GM18508 (cell line): ENCODE data around the gene LAIR2.
A peak's percentile ranks its signal among the peaks of the same experiment; 100 is the strongest.

Experiments
- ATAC-seq: cut with Tn5 transposase; IDR thresholded peaks from one replicate; pipeline ENCODE4 v1.9.1; 2021; ENCODE audit warnings: moderate number of reproducible peaks; ENCODE audit not compliant: insufficient read depth, unreplicated experiment

The LAIR2 gene

DNA sequence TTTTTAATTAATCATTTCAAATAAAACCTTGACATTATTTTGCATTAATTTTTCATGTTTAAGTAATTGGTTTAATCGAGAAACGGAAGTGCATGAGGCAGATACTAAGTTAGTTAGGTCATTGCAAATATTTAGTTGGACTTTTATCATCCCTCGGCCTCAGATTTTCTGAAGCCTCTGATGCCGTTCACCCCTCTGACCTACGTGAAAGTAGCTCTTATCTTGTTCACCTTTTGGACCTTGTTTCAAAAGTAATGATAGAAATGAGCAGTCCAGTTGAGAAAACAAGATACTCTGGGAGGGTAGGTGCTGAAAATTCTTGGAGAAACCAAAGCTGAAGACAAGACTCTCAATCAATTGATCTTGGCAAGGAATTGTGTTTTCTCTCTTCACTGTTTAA, 23.0 kb downstream of the LAIR2 start:
- no peak for ATAC-seq

DNA sequence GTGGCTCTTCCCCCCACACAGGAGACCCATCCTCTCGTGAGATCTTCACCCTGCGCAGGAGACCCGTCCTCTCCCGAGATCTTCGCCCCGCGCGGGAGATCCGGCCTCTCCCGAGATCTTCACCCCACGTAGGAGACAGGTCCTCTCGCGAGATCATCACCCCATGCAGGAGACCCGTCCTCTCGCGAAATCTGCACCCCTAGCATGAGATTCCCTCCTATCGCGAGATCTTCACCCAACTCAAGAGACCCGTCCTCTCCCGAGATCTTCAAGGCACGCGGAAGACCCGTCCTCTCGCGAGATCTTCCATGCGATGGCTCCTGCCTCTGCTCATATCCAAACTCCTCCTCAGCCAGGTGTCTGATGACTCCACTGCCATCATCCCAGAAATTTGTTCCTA, 24.3 kb downstream of the LAIR2 start:
- ATAC-seq = no peak

DNA sequence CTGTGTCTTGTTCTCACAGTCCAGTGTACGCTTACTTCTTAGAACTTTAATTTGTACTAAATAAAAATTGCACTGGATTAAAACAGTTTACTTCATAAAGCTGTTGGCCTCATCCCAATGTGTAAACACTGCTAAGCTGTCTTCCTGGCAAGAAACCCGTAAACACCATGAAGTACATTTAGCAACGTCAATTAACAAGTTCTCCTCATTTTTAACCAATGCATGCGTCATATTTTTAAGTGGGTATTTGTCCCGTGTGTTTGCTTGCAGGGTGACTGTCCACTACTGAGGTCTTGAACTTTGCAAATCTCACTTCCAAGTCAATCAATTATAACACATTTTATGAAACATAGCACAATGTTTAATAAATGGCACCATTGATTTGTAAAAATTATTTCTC, 28.2 kb downstream of the LAIR2 start:
- ATAC-seq = no peak

DNA sequence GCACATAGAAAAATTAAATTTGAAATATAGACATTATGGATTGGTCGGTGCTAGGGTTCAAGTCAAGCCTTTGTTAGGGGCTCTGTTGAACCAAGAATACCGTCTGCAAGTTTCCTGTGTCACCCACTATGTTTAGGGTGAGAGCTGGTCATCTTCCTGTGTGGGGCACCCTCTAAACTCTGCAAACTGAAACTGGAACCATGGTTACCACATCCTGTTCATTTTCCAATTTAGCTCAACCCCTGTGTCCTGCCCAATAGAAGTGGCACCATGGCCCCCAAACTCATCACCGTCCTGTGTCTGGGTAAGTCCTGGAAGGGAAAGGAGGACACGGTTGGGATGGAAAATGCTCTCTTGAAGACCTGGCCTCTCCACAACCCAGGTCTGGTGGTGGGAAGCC, 29.9 kb downstream of the LAIR2 start:
- ATAC-seq = peak; percentile 71

GRCh38 chr19:54533476-54533875, 30.8 kb downstream of the LAIR2 start:
- no peak for ATAC-seq

DNA sequence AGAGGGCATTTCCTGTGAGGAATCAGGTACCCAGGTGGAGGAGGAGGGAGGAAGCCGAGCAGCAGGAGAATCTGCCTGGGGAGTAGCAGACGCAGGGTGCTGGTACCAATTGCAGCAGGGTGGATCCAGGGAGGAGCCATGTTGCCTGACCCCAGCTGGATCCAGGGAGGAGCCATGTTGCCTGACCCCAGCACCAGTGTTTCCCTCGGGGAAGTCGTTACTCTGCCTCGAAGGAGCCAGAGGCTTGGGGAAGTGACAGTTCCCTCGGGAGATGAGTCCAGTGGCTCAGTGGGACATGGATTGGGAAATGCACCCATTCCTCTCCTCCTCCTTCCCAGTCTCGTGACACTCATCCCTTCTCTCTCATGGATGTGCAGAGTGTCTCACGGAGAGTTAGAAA, 31.5 kb downstream of the LAIR2 start:
- no peak for ATAC-seq

GRCh38 chr19:54535601-54536000, 33.0 kb downstream of the LAIR2 start:
- ATAC-seq = no peak

- ATAC-seq = no peak
Measured at GRCh38 chr19:54536956-54537355, 34.3 kb downstream of the LAIR2 start.

- ATAC-seq = no peak
Measured at GRCh38 chr19:54541712-54542111, 39.1 kb downstream of the LAIR2 start.

GRCh38 chr19:54548806-54549205, 46.2 kb downstream of the LAIR2 start:
- no peak for ATAC-seq

DNA sequence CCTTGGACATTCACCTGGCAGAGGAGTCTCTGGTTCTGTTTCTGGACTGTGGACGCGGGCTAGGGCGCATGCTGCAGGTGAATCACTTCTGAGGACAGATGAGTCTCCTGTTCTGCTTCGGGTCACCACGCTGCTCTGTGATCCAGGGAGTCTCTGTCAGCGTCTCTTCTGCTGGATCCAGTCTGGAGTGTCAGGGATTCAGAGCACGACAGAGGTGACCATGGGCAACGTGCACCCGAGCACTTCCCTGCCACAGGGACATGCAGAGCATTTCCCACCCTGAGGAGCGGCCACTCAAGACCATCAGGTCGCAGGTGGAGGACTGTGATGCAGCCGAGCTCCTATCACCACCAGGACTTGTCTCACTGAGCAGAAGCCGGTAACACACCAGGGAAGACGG, 46.6 kb downstream of the LAIR2 start:
- ATAC-seq = no peak

DNA sequence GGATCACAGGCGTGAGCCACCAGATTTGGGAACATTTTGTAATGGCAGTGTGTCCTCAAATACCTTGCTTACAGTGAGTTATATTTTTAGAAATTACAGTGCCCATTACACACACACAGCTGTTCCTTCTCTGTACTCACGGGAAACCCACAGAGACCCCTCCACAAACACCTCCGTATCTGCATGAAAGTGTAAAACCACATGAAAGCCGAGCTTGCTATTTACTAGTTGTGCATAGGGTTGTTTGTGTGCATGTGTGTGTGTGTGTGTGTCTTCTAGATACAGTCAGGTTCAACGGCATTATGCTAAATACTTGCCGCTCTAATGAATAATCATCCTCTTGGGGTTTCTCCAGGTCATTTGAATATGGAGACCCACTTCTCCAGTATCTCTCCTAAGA, 48.7 kb downstream of the LAIR2 start:
- no peak for ATAC-seq

DNA sequence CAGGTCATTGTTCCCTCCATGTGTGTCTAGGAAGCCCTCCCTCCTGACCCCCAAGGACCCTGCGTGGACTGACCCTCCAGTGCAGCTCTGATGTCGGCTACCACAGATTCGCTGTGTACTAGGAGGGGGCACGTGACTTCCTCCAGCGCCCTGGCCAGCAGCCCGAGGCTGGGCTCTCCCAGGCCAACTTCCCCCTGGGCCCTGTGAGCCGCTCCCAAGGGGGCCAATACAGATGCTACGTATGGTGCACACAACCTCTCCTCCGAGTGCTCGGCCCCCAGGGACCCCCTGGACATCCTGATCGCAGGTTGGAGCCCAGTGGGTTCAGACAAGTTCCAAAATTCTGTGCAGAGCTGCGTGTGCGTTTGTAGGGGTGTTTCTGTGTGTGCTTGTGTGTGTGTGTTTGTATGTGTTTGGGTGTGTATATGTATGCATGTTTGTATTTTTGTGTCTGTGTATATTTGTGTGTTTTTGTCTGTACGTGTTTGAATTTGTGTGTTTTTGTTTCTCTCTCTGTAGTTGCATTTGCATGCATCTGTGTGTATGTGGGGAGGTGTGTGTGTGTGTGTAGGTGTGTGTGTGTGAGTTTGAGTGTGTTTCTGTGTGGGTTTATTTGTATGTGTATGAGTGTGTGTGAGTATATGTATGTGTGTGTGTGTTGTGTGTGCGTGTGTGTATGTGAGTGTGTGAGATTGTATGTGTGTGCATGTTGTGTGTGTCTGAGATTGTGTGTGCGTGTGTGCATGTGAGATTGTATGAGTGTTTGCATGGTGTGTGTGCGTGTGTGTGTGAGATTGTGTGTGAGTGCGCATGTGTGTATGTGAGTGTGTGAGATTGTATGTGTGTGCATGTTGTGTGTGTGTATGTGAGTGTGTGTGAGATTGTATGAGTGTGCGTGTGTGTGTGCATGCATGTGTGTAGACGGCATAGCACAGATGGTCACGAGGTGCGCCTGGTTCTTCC, 49.6 kb downstream of the LAIR2 start:
- no peak for ATAC-seq

- ATAC-seq = no peak
Measured at GRCh38 chr19:54552913-54553310, 50.3 kb downstream of the LAIR2 start.

DNA sequence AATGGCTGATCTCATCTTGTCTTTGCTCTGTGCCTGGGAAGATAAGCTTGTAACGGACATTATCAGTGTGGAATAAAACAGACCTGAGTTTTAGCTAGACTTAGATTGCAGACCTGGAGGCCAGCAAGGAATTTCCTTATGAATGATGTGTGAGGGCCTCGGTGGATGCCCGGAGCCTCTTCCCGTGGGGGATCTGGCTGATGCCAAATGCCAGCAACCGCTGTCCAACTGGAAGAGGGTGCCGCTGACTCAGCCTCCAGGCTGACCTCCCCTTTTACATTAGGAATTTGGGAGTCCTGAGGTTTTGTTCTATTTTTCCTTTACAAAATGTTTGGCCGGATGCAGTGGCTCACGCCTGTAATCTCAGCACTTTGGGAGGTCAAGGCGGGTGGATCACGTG, 51.4 kb downstream of the LAIR2 start:
- no peak for ATAC-seq

DNA sequence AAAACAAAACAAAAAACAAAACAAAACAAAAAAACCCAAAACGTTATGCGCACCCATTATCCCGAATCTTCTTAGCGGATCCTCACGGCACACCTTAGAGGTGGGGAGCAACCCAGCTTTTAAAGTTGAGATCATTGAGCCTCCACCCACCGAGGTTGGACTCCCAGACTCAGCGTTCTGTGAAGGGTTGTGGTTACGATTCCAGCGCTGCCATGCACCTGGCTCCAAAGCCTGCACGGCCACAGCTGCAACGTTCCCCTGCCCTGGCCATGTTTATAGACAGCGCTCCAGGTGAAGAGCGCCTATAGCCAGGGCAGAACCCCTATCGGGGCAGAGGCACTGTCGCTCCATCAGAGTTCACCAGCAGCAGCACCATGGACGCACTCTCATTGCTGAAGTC, 52.3 kb downstream of the LAIR2 start:
- ATAC-seq = no peak

GRCh38 chr19:54556194-54556593, 53.6 kb downstream of the LAIR2 start:
- no peak for ATAC-seq

GRCh38 chr19:54558339-54558738, 55.7 kb downstream of the LAIR2 start:
- no peak for ATAC-seq
